Measurements from ENCODE around the gene PDE1C.

GRCh38 chr7:31816810-31817209 is 253.4 kb downstream of the PDE1C start:
- no peak for TF ChIP-seq CTCF (conservative IDR thresholded peaks at IDR 0.05; ENCODE audit: low read length)
- no peak for TF ChIP-seq EZH2phosphoT487 (IDR thresholded peaks at IDR 0.05; ENCODE audit: borderline replicate concordance)
